ENCODE results near the gene SGPP2.
"Not testable (repeated sequence)": the region's sequence is repeated elsewhere in the genome, so short reads cannot be mapped to it uniquely, and the experiment has no call there.

Gene SGPP2

GRCh38 chr2:222427646-222428301 is 3.4 kb downstream of the SGPP2 start:
- DNase-seq, result no peak

- no peak for DNase-seq
Measured at GRCh38 chr2:222430071-222430470, 5.7 kb downstream of the SGPP2 start.

DNA sequence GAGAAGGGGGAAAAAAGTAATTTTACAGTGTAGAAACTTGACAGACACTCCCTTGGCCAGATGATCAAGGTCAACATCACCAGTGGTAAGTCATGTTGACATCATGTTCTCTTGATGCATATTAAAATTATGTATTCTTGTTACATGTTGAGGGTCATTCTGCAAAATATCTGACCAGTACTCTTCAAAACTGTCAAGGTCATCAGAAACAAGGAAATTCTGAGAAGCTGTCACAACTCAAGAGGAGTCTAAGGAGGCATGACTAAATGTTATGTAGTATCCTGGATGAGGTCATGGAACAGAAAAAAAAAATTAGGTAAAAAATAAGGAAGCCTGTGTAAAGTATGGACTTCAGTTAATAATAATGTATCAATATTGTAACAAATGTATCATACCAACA is 6.3 kb downstream of the SGPP2 start:
- no peak for DNase-seq

GRCh38 chr2:222431869-222432268 is 7.5 kb downstream of the SGPP2 start:
- DNase-seq, result no peak

DNA sequence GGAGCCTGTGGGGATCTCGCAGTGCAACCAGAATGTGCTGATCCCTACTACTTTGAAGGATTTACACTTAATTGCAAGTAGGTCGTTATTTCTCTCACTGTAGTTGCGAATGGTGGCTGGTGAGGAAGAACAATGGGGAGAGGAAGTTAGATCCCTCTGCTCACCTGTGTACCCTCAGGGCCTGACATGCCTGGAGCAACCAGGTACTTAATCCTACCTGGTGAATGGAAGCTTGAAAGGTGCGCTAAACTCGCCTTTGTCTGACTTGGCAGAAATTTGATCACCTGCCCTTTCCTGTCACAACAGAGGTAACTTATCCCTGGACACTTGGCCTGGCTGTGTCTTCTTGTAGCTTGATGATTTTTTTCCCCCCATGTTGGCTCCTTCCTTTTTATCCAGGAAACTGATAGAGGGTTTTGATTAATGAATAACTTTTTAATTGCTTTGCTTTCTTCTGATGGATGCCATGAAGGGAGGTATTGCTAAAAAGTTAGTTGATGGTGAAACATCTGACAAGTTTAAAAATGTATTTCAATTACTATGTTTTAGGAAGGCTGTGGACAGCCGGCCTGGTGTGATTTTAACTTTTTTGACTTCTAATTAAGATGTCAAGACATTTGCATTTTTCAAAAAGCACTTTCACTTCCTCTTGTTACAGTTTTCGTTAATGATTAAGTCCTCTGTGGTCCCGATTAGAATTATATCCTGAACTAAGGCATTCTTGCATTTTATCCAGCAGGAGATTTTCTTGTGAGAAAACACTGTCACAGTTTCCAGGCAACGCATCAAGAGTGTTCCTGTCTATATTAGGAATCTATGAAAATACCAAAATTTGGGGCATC is 9.2 kb downstream of the SGPP2 start:
- no peak for DNase-seq

DNA sequence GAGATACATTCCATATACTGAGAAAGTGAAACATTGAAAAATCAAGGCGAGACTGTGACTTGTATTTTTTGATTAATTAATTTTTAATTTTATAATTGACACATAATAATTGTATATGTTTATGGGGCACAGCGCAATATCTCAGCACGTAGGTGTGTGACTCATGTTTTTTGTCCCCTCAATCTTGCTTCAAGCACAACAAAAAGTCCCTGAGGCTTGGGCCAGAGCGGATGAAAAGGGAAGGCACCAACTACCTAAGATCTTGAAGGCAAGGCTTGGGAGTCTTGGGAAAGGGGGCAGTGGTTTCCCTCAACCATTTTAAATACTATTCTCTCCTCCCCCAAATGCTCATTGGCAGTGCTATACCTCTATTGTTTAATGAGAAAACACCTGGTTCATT is 9.9 kb downstream of the SGPP2 start:
- DNase-seq, result no peak

DNA sequence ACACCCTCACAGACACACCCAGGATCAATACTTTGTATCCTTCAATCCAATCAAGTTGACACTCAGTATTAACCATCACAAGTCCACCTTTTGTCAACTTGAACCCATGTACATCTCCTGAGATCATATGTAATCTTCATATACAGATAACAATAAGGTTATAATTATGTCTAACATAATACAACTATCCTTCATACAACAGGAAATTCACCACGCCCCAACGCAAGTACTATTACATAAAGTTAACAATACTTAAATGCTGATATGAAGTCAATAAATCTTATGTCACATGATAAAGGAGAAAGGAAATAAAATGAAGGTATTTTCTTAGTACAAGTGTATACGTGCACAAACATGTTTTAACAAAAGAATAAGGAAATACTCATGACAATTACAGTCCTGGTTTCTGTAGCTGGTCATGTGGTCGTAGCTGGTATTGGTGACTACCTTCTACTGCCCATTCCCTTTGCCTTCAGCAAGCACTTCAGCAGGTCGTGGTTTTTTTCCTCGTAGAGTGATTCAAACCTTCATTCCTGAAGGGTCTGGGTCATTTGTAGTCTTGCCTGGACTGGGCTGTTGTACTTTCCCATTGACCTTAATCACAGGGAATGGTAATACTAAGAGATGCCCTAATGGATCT is 11.2 kb downstream of the SGPP2 start:
- not testable (repeated sequence) for DNase-seq

DNA sequence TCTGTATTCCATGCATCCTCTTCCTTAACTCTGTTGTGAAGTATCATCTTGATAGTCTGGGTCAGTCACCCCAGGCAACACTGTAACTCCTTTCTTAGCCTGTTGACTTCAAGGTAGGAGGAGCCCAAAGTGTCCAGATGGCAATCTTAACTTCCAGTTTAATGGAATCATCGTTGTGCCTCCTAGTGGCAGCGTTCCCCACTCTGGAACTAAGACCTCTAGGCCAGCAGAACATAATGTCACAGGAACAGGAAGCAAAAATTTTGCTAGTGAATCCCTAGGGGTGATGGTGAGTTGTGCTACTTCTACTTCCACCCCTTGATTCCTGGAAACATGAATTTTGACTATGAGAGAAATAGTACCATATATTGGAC is 11.7 kb downstream of the SGPP2 start:
- DNase-seq, result no peak

GRCh38 chr2:222439692-222440091 is 15.3 kb downstream of the SGPP2 start:
- DNase-seq, result no peak

- no peak for DNase-seq
Measured at GRCh38 chr2:222440673-222441422, 16.5 kb downstream of the SGPP2 start.

- no peak for DNase-seq
Measured at GRCh38 chr2:222442665-222443064, 18.3 kb downstream of the SGPP2 start.

- no peak for DNase-seq
Measured at GRCh38 chr2:222445227-222445626, 20.9 kb downstream of the SGPP2 start.

- DNase-seq, result no peak
Measured at GRCh38 chr2:222447131-222447530, 22.8 kb downstream of the SGPP2 start.

DNA sequence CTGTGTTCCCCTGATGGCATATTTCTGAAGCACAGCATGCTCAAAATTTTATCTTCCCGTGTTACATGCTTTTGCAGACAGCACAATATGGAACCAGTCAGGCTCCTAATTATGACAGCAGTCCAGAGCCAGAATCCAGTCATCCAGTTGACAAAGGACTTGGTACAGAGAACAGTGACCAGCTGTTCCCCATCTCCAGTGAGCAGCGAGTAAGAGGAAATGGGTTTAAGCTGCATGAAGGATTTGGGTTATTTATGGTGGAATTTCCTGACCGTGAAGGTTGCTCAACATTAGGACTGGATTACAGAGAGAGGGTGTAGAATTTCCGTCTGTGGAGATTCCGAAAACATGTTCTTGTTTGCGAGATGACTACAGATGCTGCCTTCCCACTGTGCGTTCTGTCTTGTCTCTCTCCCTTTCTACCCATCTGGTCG is 24.4 kb downstream of the SGPP2 start:
- DNase-seq, result no peak

DNA sequence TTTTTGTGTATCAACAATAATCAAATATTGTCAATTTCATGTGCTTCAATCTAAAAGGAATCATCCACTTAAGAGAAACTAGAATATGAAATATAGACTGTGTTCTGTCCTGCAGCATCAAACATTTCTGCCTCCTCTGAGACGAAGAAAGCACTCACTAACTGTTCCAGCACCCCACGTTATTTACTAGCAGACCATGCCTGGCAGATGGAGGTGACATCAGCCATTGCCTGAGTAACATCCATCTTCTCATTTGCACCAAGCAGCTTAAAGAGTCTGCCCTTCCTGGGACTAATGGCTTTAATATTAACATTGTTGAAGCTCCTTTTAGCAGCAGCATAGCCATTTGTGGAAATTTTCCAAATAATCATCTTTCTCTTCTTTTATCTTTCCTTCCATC is 25.7 kb downstream of the SGPP2 start:
- DNase-seq, result no peak

GRCh38 chr2:222451224-222451674 is 26.9 kb downstream of the SGPP2 start:
- no peak for DNase-seq

DNA sequence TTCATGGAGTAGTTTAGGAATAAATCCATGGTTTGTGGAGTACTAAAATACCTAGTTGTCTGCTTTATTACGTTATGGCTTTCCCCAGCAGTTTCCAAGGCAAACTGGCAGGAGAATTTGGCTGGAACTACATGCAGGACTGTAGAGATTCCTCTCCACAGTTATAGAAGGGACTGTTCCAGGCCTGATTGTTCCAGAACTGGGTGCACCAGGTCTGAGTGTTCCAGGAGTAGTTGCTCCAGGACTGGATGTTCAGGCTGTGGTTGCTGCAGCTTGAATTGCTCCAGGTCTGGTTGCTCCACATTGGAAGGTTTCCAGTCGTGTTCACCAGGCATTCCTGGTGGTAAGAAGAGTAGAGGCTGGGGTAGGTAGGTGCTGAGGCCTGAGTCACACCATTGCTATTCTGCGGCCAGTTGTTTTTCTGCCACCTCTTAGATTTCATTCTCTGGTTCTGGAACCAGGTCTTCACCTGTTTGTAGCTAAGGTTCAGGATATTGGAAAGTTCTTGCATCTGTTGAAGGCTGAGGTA is 28.1 kb downstream of the SGPP2 start:
- no peak for DNase-seq

DNA sequence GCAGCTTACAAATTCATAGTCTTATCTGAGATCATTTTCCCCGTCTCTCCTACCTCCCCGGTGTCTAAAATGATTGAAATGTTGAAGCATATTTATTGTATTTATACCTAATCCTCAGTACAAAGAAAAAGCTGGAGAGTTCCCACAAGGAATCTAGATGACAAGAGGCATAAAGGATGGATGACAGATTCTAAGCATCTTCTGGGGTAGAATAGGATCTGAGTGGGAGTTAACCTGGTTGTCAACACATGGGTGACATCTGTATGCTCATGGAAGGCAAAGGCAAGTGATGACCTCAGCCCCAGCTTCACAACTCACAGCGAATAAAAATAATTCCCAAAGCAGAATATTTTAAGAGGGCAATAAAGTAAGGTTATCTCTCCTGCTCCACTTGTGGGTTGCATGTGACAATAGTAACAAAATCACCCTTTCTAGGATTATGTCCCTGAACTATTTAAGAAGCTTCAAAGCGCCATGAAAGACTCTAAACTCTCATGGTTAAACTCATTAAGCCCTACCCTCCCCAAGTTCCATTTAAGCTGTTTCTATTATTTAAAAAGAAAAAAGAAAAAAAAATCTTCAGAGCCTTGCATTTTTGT is 32.2 kb downstream of the SGPP2 start:
- DNase-seq, result no peak

DNA sequence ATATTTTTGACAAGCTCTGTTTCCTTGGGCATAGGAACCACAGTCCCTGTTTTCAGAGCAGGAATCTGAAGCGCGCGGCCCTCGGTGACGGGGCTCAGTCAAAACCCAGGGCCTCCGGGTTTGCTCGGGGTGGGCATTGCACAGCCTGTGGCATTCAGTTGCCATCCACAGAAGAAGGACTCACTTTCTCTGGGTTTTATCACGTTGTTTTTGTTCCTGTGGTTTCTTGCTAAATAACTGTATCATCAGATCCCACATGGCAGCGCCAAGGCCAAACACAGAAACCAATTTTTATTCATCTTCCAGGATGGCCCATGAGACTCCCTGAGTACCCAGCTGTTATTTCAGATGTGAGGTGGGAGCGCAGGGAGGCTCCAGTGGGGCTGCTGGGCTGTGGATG is 35.6 kb downstream of the SGPP2 start:
- no peak for DNase-seq

DNA sequence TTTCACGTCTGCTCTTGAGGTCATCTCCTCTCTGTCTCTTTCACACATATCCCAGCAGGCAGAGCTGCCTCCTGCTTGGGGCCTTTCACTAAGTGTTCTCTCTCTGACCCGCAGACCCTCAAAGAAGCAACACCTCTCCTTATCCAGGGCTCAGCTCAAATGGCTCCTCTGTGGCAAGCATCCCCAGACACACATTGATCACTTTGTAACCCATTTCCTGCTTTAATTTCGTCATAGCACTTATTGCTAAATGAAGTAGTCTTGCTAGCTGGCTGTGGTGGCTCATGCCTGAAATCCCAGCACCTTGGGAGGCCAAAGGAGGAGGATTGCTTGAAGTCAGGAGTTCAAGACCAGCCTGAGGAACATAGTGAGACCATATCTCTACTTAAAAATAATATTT is 41.4 kb downstream of the SGPP2 start:
- no peak for DNase-seq

- no peak for DNase-seq
Measured at GRCh38 chr2:222468346-222468745, 44.0 kb downstream of the SGPP2 start.

DNA sequence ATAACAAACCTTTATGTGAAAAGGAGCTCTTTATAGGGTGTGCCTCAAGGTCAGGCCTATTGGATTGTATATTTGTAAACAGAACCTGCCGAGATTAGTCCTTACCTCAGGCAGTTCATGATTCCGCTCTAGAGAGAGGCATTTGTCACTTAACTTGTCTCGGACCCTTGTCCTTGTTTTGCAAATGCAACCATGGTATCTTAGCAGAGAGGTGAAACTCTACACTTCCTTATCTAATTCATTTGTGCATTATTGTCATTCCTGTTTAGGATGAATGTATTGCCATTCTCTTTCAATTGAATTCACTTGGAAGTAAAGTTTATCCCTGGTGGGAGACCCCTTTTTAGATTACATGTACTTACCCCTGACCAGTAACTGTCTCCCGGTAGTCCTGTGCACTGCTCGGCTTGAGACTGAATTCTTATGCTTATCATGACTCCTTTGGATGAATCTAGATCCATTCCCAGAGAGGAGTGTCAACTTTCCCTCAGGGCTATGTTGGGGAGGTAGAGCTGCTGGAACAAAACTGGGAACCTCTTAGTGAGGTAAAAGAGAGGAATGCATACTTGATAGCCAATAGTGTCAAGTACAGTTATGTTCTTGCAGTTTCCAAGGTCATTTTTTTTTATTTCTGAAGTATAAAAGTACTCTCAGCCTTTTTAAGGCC is 46.6 kb downstream of the SGPP2 start:
- DNase-seq, result no peak
